ENCODE results near the gene TK1.

Gene TK1

GRCh38 chr17:78132767-78133178 lies 54.1 kb downstream of the TK1 start:
- DNase-seq = no peak

GRCh38 chr17:78132084-78132676 lies 54.7 kb downstream of the TK1 start:
- no peak for DNase-seq

GRCh38 chr17:78131172-78132083 lies 55.4 kb downstream of the TK1 start:
- no peak for DNase-seq

DNA sequence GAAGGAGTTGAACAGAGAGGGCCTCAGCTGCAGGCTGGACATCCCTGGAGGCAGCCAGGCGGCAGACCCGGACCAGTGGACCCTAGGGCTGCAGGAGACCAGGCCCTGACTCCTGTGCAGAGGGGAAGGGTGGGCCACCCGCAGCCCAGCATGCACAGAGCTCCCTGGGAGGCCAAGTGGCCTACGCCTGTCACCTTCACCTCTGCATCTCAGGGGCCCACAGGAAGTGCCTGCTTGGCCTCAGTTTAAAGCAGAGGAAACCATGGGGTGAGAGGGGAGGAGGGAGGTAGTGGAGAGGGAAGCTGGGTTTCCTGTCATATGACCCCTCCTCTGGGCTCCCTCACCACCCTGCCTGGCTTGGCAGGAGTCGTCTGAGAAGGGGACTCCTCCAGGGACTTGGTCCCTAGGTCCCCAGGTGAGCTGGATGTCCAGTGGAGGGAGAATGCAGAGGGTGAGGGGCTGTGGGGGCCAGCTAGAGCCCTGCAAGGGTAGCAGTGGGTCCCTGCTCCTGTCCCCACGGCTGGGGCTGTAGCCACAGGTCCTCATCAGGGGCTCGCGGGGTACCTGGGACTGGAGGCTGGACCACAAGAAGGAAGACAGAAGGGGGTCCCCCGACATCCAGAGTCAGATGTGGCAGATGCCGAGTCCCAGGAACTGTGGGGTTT lies 56.3 kb downstream of the TK1 start, which contains the start of gene TMC8:
Gene TMC8 (plus strand): TSS at position 335 of the 665 bp plus-strand sequence. CDS start 818 bp downstream, outside the sequence.
- no peak for DNase-seq

DNA sequence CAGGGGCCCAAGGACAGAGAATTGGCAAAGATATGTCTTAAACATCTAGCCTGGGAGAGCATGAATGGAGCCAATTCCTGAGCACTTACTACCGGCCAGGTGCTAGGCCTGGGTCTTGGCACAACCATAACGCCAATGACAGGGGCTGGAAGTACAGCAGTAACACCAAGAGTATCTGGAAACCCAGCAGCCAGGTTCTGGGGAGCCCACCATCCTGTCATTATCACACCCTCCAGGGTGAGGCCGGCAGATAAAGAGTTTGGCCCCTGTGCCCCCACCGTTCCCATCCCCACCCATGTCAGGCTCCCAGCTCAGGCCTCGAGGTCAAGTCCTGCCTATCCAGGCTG lies 56.8 kb downstream of the TK1 start:
- no peak for DNase-seq

DNA sequence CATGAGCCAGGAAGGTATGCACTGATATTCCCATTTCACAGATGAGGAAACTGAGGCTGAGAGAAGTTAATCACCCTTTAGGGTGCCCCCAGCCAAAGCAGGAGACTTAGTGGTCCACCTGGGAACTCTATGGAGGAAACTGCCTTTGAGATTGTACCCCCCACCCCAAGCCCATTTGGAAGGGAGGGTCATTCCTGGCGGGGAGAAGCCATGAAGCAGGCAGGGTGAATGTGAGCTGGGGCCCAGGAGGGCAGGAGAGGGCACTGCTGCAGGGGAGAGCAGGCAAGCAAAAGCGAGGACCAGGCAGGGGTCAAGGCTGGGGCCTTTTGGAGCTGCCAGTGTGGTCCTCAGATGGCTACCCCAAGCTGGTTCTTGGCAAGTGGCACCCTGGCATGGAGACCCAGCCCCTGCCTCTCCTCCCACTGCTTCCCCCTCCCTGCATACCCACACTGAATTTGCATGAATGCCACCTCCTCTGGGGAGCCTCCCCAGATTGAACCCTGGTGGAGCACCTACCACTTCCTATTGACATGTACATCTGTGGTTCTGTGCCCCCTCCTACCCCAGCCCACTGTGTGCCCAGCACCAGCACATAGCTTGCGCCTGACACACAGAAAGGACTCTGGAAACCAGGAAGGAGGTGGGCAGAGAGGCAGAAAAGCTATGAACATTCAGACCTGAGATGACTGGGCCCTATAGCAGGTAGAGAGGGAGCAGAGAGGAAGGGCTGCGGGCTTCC lies 57.3 kb downstream of the TK1 start:
- DNase-seq = no peak

DNA sequence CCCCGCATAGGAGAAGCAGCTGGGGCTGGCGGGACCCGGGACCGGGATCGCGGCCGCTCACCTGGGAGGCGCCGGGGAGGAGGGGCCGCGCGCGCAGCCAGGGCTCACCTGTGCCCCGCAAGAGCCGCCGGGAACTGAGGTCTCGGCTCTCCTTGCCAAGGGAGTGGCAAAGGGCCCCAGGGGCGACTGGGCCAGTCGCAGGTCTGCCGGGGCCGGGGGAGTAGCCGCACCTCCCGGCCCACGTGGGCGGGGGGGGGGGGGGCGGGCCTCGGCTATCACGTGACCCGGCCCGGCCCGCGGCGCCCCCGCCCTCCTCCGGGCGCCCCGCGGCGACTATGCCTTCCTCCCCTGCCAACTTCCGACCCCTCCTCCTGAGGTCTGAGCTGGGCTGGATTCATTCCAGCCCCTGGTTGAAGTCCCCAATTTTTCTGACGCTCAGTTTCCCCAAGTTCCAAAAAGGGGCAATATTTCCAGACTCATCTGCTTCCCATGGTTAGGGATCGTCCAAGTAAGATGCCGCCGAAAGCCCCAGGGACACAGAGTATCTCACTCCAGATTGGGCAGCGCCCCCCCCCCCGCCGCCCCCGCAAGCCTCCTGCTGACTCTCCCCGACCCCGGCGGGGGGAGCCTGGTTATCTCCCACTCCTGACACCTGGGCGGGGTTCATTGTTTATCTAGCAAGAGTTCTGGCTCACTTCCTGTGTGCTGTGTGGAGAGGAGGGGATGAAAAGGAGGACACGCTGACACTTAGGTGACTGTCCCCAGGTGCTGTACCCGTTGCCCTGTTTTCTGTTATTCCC lies 58.1 kb downstream of the TK1 start, which contains the start of gene TMC6:
Gene TMC6 (minus strand): TSS at position 205 of the 800 bp plus-strand sequence. CDS start 1,923 bp downstream, outside the sequence.
- DNase-seq = peak; percentile 30

DNA sequence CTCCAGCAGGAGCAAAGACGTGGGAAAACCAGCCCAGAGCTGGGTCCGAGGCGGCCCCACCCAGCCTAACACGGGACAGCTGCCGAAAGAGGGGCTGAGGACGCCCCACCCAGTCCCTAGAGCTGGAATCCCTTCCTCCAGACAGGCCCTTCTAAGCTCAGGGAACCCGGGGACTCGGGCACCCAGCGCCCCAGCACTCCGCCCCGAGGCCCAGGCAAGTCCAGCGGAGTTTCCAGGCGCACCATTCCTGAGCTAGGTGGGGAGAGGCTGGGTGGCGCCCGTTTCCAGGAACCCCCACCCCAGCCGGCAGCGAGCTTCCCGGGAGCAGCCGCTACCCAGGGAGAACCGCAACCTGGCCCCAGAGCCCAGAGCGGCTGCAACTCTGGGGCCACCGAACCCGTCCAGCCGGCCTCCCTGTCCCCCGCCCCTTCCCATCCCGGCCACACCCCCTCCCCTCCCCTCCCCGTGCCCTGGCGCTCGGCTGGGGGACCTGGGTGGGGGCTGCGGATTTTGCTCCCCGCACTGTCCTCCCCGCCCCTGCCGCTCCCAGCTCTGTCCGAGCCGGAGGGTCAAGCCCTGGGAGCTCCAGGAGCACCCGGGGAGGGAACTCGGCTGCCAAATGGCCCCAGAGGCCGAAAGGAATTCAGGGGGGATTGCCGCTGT lies 58.8 kb downstream of the TK1 start:
- DNase-seq = no peak

GRCh38 chr17:78127239-78127887 lies 59.5 kb downstream of the TK1 start:
- DNase-seq = no peak

- DNase-seq = no peak
These were observed 60.0 kb downstream of the TK1 start for GRCh38 chr17:78126895-78127238.

DNA sequence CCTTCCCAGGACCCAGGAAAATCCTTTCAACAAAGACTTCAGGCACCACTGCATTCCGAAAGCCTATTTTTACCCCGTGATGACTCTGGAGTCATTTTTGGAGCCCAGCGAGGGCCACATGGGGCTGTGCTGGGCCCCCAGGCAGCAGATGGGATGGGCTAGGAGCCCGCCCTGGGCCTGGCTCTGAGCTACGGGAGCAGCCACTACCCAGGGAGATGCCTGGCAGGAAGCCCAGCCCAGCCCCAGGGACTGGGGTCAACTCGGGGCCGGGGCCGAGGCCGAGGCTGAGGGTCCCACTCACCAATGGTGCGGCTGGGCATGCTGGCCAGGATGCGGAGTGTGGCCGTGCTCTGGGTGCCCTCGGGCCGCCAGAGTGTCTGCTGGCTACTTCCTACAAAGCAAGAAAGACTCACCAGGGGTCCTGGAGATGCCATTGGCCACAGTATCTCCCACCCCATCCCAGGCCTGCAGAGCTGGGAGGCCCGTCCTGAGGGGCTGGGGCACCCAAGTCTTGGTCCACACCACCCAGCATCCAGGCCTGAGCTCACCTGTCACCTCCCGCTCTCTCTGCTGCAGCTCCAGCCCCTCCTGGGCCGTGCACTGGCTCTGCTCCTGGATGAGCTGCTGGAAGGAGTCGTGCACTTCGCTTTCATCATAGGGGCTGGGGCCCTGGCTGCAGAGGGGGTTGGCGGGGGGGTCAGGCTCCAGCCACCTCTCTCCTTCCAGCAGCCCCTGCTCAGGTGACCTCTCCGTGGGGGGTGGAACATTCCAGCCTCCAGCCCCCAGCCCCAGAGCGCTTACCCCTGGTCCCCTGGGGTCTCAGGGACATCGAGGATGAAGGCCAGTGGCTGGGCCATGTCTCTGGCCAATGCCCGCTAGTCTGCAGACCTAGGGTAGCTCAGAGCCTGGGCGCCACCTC lies 60.6 kb downstream of the TK1 start:
- no peak for DNase-seq

- no peak for DNase-seq
These were observed 61.5 kb downstream of the TK1 start for GRCh38 chr17:78125138-78125913.

- no peak for DNase-seq
These were observed 62.1 kb downstream of the TK1 start for GRCh38 chr17:78124836-78125137.

Measured in EL (cell line).